K562 (cell line): ENCODE results near the gene CLCN1. TPM values are rescaled to one million over a fixed set of nuclear protein-coding genes. Genes with fewer than 3 reads are reported as not detected.

Experiments
- ATAC-seq: fragments of 200-7000 bp; cut with Tn5 transposase; 3 replicates; pipeline ENCODE4 v1.9.1; 2020; ENCODE audit warnings: moderate library complexity
- BruUV-seq: library from RNA; stranded (reverse); fragments of 400-500 nt; replicated peaks from 2 replicates; lab custom pipeline; 2021; lab: Mats Ljungman, UMichigan
- CTCF ChIA-PET: fragments of 300-600 bp; formaldehyde crosslinking; extraction: SDS; loops from one replicate; lab custom pipeline; 2021; ENCODE audit warnings: low intra/inter-chr PET ratio; lab: Yijun Ruan, JAX
- POLR2A ChIA-PET: fragments of 300-600, 350-650 bp; sonication (Branson Sonifier 250); formaldehyde crosslinking; extraction: SDS; loops from one replicate; lab custom pipeline; 2021; ENCODE audit warnings: antibody characterized with exemption, inconsistent platforms; lab: Yijun Ruan, JAX
- DNase-seq, 4 experiments: peaks; one replicate each; pipeline versions ENCODE4 v3.0.0 to v3.0.0-alpha.2; 2011 to 2018; ENCODE audit warnings: low spot score in 3 of 4, mixed read lengths in 3 of 4; ENCODE audit errors: extremely low read depth in 1 of 4
- FAIRE-seq: peaks from 2 replicates; lab custom pipeline; 2011; peaks lifted over from hg19 to GRCh38; lab: Jason Lieb, UNC
- H2AFZ ChIP-seq: 2 replicates; pipeline ENCODE4 v1.6.0; 2011; ENCODE audit warnings: low read depth, low read length, control low read depth, inconsistent platforms
- H3K27ac ChIP-seq: fragments of 200-600 bp; 3 replicates; pipeline ENCODE4 v1.8.0; 2011; ENCODE audit warnings: low read depth, mild to moderate bottlenecking, control low read depth, inconsistent platforms, low read length, moderate library complexity, mixed read lengths; ENCODE audit errors: extremely low read depth
- H3K27me3 ChIP-seq, 2 experiments: fragments of 300-600 bp in 1 of 2; 2 replicates in 1 of 2; 3 replicates in 1 of 2; pipeline versions ENCODE4 v1.6.0 to v1.8.0; 2011; ENCODE audit warnings: inconsistent platforms in 2 of 2, low read length in 2 of 2, mild to moderate bottlenecking in 1 of 2, mixed read lengths in 1 of 2, moderate library complexity in 1 of 2; ENCODE audit not compliant: control insufficient read depth in 2 of 2, insufficient read depth in 2 of 2
- H3K36me3 ChIP-seq: fragments of 300-600 bp; 3 replicates; pipeline ENCODE4 v1.8.0; 2011; ENCODE audit warnings: mild to moderate bottlenecking, low read length, inconsistent platforms; ENCODE audit not compliant: control insufficient read depth, insufficient read depth
- H3K4me1 ChIP-seq, 2 experiments: fragments of 200-600 bp in 1 of 2; replicated peaks in 1 of 2; 2 replicates in 1 of 2; 3 replicates in 1 of 2; pipeline versions ENCODE4 v1.5.1 to v1.8.0; 2011; ENCODE audit warnings: inconsistent platforms in 2 of 2, low read length in 2 of 2, mild to moderate bottlenecking in 1 of 2, mixed read lengths in 1 of 2, moderate library complexity in 1 of 2; ENCODE audit not compliant: control insufficient read depth in 2 of 2, insufficient read depth in 2 of 2
- H3K4me2 ChIP-seq: 2 replicates; pipeline ENCODE4 v1.6.1; 2011; ENCODE audit warnings: low read length, control low read depth, inconsistent platforms, mixed read lengths; ENCODE audit not compliant: insufficient read depth
- H3K4me3 ChIP-seq: fragments of 200-600 bp; sonication (generic), shearing (Covaris generic); 2 replicates; pipeline ENCODE4 v1.5.1; 2016; ENCODE audit warnings: control low read depth, inconsistent platforms
- H3K79me2 ChIP-seq: fragments of 200-600 bp; 3 replicates; pipeline ENCODE4 v1.8.0; 2011; ENCODE audit warnings: low read length, inconsistent platforms; ENCODE audit not compliant: control insufficient read depth, insufficient read depth
- H3K9ac ChIP-seq, 2 experiments: 2 replicates each; pipeline versions ENCODE4 v1.6.0 to v1.6.1; 2011; ENCODE audit warnings: low read depth in 2 of 2, low read length in 2 of 2, control low read depth in 1 of 2, inconsistent platforms in 1 of 2, mild to moderate bottlenecking in 1 of 2, mixed read lengths in 1 of 2; ENCODE audit not compliant: insufficient read depth in 1 of 2
- H3K9me1 ChIP-seq: one replicate; pipeline ENCODE4 v1.6.0; 2011; ENCODE audit warnings: inconsistent platforms, mild to moderate bottlenecking, low read length, moderate library complexity; ENCODE audit not compliant: control insufficient read depth, insufficient read depth
- H3K9me3 ChIP-seq: replicated peaks from 2 replicates; pipeline ENCODE4 v1.5.1; 2011; ENCODE audit warnings: low read depth, low read length, inconsistent platforms; ENCODE audit not compliant: control insufficient read depth, insufficient read depth
- H4K20me1 ChIP-seq: replicated peaks from 2 replicates; pipeline ENCODE4 v1.6.1; 2011; ENCODE audit warnings: low read length, inconsistent platforms, mixed read lengths; ENCODE audit not compliant: control insufficient read depth, insufficient read depth
- HBP1 ChIP-seq: fragments of 450-650 bp; formaldehyde crosslinking; IDR thresholded peaks from 2 replicates; pipeline ENCODE4 v1.4.0; 2022; ENCODE audit warnings: missing genetic modification characterization
- NELFE ChIP-seq: IDR thresholded peaks from 2 replicates; pipeline ENCODE4 v1.6.1; 2011; ENCODE audit warnings: mild to moderate bottlenecking; ENCODE audit not compliant: insufficient read depth, insufficient read length
- NUFIP1 ChIP-seq: fragments of 450-650 bp; IDR thresholded peaks from 2 replicates; pipeline ENCODE4 v1.6.1; 2018; ENCODE audit not compliant: partially characterized antibody
- OTX1 ChIP-seq: fragments of 450-650 bp; formaldehyde crosslinking; IDR thresholded peaks from 2 replicates; pipeline ENCODE4 v1.4.0; 2022; ENCODE audit warnings: mild to moderate bottlenecking
- POLR2B ChIP-seq: fragments of 450-650 bp; IDR thresholded peaks from 2 replicates; pipeline ENCODE4 v1.6.1; 2018; ENCODE audit warnings: low read depth; ENCODE audit not compliant: partially characterized antibody
- POLR2H ChIP-seq: IDR thresholded peaks from 2 replicates; pipeline ENCODE4 v1.6.1; 2016; ENCODE audit warnings: missing genetic modification characterization, low read depth, mild to moderate bottlenecking, control low read depth, missing compliant biosample characterization, moderate library complexity
- RAD51 ChIP-seq: fragments of 450-650 bp; IDR thresholded peaks from 2 replicates; pipeline ENCODE4 v1.7.1; 2016; ENCODE audit warnings: low read depth, mild to moderate bottlenecking, borderline replicate concordance
- ZBTB34 ChIP-seq: fragments of 250-450 bp; sonication (Bioruptor Pico); IDR thresholded peaks from 2 replicates; pipeline ENCODE4 v1.8.0; 2021; ENCODE audit warnings: mild to moderate bottlenecking, moderate library complexity
- ZNF143 ChIP-seq: sonication (generic); formaldehyde crosslinking; IDR thresholded peaks from 2 replicates; pipeline ENCODE4 v1.9.0; 2022; ENCODE audit warnings: mild to moderate bottlenecking, missing genetic modification reagents
- ZSCAN32 ChIP-seq: fragments of 450-650 bp; formaldehyde crosslinking; IDR thresholded peaks from 2 replicates; pipeline ENCODE4 v1.4.0; 2020; ENCODE audit warnings: mild to moderate bottlenecking, moderate library complexity
- WGBS: fragments of 100-300 bp; shearing (Covaris generic); methylation state at CpG from one replicate; pipeline ENCODE4 v1.1.6; 2016; ENCODE audit warnings: low coverage, mixed read lengths; ENCODE audit not compliant: insufficient coverage; ENCODE audit errors: missing lambda C conversion rate; 5-methylcytosine and 5-hydroxymethylcytosine counted together
- in situ Hi-C: fragments of 300-500 bp; cut with MboI; formaldehyde crosslinking; loops from 4 replicates; pipeline ENCODE4 v1.15.0; 2018; ENCODE audit warnings: inconsistent platforms, mixed read lengths
- intact Hi-C: fragments of 100-400 bp; cut with micrococcal nuclease; formaldehyde crosslinking; loops from 2 replicates; pipeline ENCODE4 v1.14.2; 2022
- polyA plus RNA-seq, 8 experiments: library from polyadenylated mRNA; depleted of rRNA in 4 of 8; stranded (reverse) in 5 of 8; unstranded in 3 of 8; fragments of >200 nt; fragmentation: Nextera tagmentation in 2 of 8; fragmentation: Illumina TruSeq in 1 of 8; extraction: Ambion mirVana in 2 of 8; extraction: Trizol in 1 of 8; gene quantifications; 2 replicates each; pipeline versions ENCODE4 v1.2.1 to v1.2.3, GENCODE V29; 2011 to 2014; ENCODE audit warnings: inconsistent platforms in 1 of 8, missing spikeins in 1 of 8
- total RNA-seq, 7 experiments: library from RNA; depleted of rRNA in 6 of 7; stranded (reverse); fragments of >200 nt in 6 of 7; fragmentation: Illumina TruSeq in 2 of 7; extraction: Trizol in 2 of 7; gene quantifications; 2 replicates each; pipeline versions ENCODE4 v1.2.1 to v1.2.3, GENCODE V29; 2011 to 2021; ENCODE audit warnings: low replicate concordance in 1 of 7
- TF ChIP-seq, protein P1 (sequence below): fragments of 450-650 bp; formaldehyde crosslinking; conservative IDR thresholded peaks from 2 replicates; pipeline ENCODE4 v1.4.0; 2022; ENCODE audit warnings: mild to moderate bottlenecking, missing genetic modification characterization

Gene CLCN1
- total and polyA plus RNA-seq, 9 of the 15 experiments (the other 6 are each of a cell fraction or from before 2014, with no cell fraction given): 0.01 to 0.11 (median 0.04) TPM; not detected in 4

GRCh38 chr7:143384148-143384547 is 68.2 kb downstream of the CLCN1 start:
- BruUV-seq: no TSS peak
- Histone ChIP-seq H3K9me1 (peaks cover 17% of the 10 kb centered on the region), H3K4me2 (no peak overlapping the region), H3K9ac (no peak overlapping the region), H3K79me2 (peaks cover 12% of the 10 kb centered on the region), H3K27me3 (no peaks in the 10 kb centered on the region), H3K4me1 (peaks cover 21 to 50% of the 10 kb centered on the region in 2 experiments; a peak in 4 of 5 replicates), H3K9me3 (no peaks in the 10 kb centered on the region), H4K20me1 (peaks cover 13% of the 10 kb centered on the region), H3K27ac (no peak overlapping the region), H3K36me3 (peaks cover 58% of the 10 kb centered on the region; the same call in 2 of the 3 replicates), H3K4me3 (no peak overlapping the region), H2AFZ (no peak overlapping the region)
- no peak for ATAC-seq
- in situ Hi-C loops (no loop called here), intact Hi-C loops (loop anchor here (5.0 kb wide), 1 partner anchor 37 kb away; no protein-coding TSS in a partner anchor)
- 72% methylated on average over 5 of the region's 5 CpGs for WGBS
- TF ChIP-seq OTX1 (CRISPR knock-in tag) (0 out of 2 replicates have a peak, but pooled peaks have one; percentile 8), HBP1 (CRISPR knock-in tag) (peak; percentile 65; the same call in 1 of the 2 replicates), ZSCAN32 (CRISPR knock-in tag) (no peak), RAD51 (no peak), ZNF143 (0 out of 2 replicates have a peak, but pooled peaks have one; percentile 38), NELFE (no peak), POLR2B (peak; percentile 39), POLR2H (no peak), ZBTB34 (CRISPR knock-in tag) (no peak), NUFIP1 (no peak)
- TF ChIP-seq, protein P1, sequence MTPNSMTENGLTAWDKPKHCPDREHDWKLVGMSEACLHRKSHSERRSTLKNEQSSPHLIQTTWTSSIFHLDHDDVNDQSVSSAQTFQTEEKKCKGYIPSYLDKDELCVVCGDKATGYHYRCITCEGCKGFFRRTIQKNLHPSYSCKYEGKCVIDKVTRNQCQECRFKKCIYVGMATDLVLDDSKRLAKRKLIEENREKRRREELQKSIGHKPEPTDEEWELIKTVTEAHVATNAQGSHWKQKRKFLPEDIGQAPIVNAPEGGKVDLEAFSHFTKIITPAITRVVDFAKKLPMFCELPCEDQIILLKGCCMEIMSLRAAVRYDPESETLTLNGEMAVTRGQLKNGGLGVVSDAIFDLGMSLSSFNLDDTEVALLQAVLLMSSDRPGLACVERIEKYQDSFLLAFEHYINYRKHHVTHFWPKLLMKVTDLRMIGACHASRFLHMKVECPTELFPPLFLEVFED (CRISPR knock-in tag): peak; percentile 33; the same call in 1 of the 2 replicates
- POLR2A ChIA-PET: interaction anchor here (0.7 to 2.4 kb wide), 9 partner anchors 9 to 180 kb away, joined by 3 to 46 read pairs (median 5); no protein-coding TSS in a partner anchor
- CTCF ChIA-PET: no interaction called here
- no peak for FAIRE-seq
- DNase-seq: no peak
